SK-N-SH treated with all-trans-retinoic acid at 6 μM for 48 hours (cell line): ENCODE results near the gene NFKBIZ.
A peak's percentile ranks its signal among the peaks of the same experiment; 100 is the strongest.

ENCODE experiments used
- ATAC-seq: fragments of 200-7000 bp; cut with Tn5 transposase; 3 replicates; pipeline ENCODE4 v1.9.1; 2020; ENCODE audit warnings: mild to moderate bottlenecking, moderate library complexity
- ARNTL ChIP-seq: fragments of 450-650 bp; formaldehyde crosslinking; IDR thresholded peaks from 2 replicates; pipeline ENCODE4 v1.5.0; 2020; ENCODE audit warnings: low read depth, mild to moderate bottlenecking, moderate library complexity, borderline replicate concordance
- CSDC2 ChIP-seq: fragments of 250-450 bp; sonication (Bioruptor Pico); IDR thresholded peaks from 2 replicates; pipeline ENCODE4 v1.5.0; 2020; ENCODE audit warnings: mild to moderate bottlenecking, moderate library complexity
- ESRRG ChIP-seq: fragments of 250-450 bp; sonication (Bioruptor Pico); IDR thresholded peaks from 2 replicates; pipeline ENCODE4 v1.6.1; 2021; ENCODE audit warnings: mild to moderate bottlenecking
- ISL1 ChIP-seq: fragments of 250-450 bp; sonication (Bioruptor Pico); IDR thresholded peaks from 2 replicates; pipeline ENCODE4 v2.1.2; 2022; ENCODE audit warnings: mild to moderate bottlenecking, moderate library complexity
- OSR1 ChIP-seq: fragments of 250-450 bp; sonication (Bioruptor Pico); IDR thresholded peaks from 2 replicates; pipeline ENCODE4 v1.8.0; 2022; ENCODE audit warnings: moderate library complexity, mild to moderate bottlenecking, inconsistent platforms
- PATZ1 ChIP-seq: fragments of 250-450 bp; sonication (Bioruptor Pico); IDR thresholded peaks from 2 replicates; pipeline ENCODE4 v1.8.0; 2020; ENCODE audit warnings: mild to moderate bottlenecking, moderate library complexity, borderline replicate concordance
- POU6F1 ChIP-seq: fragments of 250-450 bp; sonication (Bioruptor Pico); IDR thresholded peaks from 2 replicates; pipeline ENCODE4 v1.8.0; 2021; ENCODE audit warnings: low read depth, mild to moderate bottlenecking, moderate library complexity, borderline replicate concordance
- PPARA ChIP-seq: fragments of 250-450 bp; sonication (Bioruptor Pico); IDR thresholded peaks from 2 replicates; pipeline ENCODE4 v1.5.0; 2020; ENCODE audit warnings: mild to moderate bottlenecking, borderline replicate concordance
- RARB ChIP-seq: fragments of 250-450 bp; sonication (Bioruptor Pico); IDR thresholded peaks from 2 replicates; pipeline ENCODE4 v1.8.0; 2021; ENCODE audit warnings: mild to moderate bottlenecking, moderate library complexity
- SNAI2 ChIP-seq: fragments of 250-450 bp; sonication (Bioruptor Pico); IDR thresholded peaks from 2 replicates; pipeline ENCODE4 v1.5.0; 2020; ENCODE audit warnings: mild to moderate bottlenecking, moderate library complexity
- TCF4 ChIP-seq: fragments of 250-450 bp; sonication (Bioruptor Pico); IDR thresholded peaks from 2 replicates; pipeline ENCODE4 v1.8.0; 2021; ENCODE audit warnings: mild to moderate bottlenecking, moderate library complexity, borderline replicate concordance
- TOX ChIP-seq: fragments of 250-450 bp; sonication (Bioruptor Pico); IDR thresholded peaks from 2 replicates; pipeline ENCODE4 v1.8.0; 2021; ENCODE audit warnings: mild to moderate bottlenecking, moderate library complexity, borderline replicate concordance
- TSHZ2 ChIP-seq: fragments of 250-450 bp; sonication (Bioruptor Pico); IDR thresholded peaks from 2 replicates; pipeline ENCODE4 v1.5.0; 2020; ENCODE audit warnings: mild to moderate bottlenecking, moderate library complexity
- ZC3H10 ChIP-seq: fragments of 250-450 bp; sonication (Bioruptor Pico); IDR thresholded peaks from 2 replicates; pipeline ENCODE4 v1.5.1; 2021; ENCODE audit warnings: mild to moderate bottlenecking, moderate library complexity
- ZFP30 ChIP-seq: fragments of 450-650 bp; formaldehyde crosslinking; IDR thresholded peaks from 2 replicates; pipeline ENCODE4 v1.5.0; 2022; ENCODE audit warnings: mild to moderate bottlenecking, moderate library complexity
- ZNF8 ChIP-seq: fragments of 450-650 bp; formaldehyde crosslinking; IDR thresholded peaks from 2 replicates; pipeline ENCODE4 v1.5.0; 2020; ENCODE audit warnings: mild to moderate bottlenecking, moderate library complexity
- TF ChIP-seq, protein P1 (sequence below): fragments of 250-450 bp; sonication (Bioruptor Pico); IDR thresholded peaks from 2 replicates; pipeline ENCODE4 v1.5.1; 2021; ENCODE audit warnings: mild to moderate bottlenecking, moderate library complexity
- TF ChIP-seq, protein P2 (sequence below): fragments of 250-450 bp; sonication (Bioruptor Pico); IDR thresholded peaks from 2 replicates; pipeline ENCODE4 v1.5.1; 2020; ENCODE audit warnings: low read depth, mild to moderate bottlenecking, moderate library complexity

Gene NFKBIZ

GRCh38 chr3:101865751-101866509, 16.6 kb downstream of the NFKBIZ start:
- peak; percentile 10 for ATAC-seq
- TF ChIP-seq CSDC2 (CRISPR knock-in tag): no peak
- no peak for TF ChIP-seq ARNTL (CRISPR knock-in tag)
- TF ChIP-seq ESRRG: no peak
- TF ChIP-seq PATZ1 (CRISPR knock-in tag): peak; percentile 67; the same call in 1 of the 2 replicates
- TF ChIP-seq OSR1: no peak
- TF ChIP-seq, protein P1, sequence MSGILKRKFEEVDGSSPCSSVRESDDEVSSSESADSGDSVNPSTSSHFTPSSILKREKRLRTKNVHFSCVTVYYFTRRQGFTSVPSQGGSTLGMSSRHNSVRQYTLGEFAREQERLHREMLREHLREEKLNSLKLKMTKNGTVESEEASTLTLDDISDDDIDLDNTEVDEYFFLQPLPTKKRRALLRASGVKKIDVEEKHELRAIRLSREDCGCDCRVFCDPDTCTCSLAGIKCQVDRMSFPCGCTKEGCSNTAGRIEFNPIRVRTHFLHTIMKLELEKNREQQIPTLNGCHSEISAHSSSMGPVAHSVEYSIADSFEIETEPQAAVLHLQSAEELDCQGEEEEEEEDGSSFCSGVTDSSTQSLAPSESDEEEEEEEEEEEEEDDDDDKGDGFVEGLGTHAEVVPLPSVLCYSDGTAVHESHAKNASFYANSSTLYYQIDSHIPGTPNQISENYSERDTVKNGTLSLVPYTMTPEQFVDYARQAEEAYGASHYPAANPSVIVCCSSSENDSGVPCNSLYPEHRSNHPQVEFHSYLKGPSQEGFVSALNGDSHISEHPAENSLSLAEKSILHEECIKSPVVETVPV: no peak
- TF ChIP-seq ZFP30 (CRISPR knock-in tag): no peak
- no peak for TF ChIP-seq POU6F1 (CRISPR knock-in tag)
- TF ChIP-seq, protein P2, sequence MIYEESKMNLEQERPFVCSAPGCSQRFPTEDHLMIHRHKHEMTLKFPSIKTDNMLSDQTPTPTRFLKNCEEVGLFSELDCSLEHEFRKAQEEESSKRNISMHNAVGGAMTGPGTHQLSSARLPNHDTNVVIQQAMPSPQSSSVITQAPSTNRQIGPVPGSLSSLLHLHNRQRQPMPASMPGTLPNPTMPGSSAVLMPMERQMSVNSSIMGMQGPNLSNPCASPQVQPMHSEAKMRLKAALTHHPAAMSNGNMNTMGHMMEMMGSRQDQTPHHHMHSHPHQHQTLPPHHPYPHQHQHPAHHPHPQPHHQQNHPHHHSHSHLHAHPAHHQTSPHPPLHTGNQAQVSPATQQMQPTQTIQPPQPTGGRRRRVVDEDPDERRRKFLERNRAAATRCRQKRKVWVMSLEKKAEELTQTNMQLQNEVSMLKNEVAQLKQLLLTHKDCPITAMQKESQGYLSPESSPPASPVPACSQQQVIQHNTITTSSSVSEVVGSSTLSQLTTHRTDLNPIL: 0 out of 2 replicates have a peak, but pooled peaks have one; percentile 56
- 0 out of 2 replicates have a peak, but pooled peaks have one; percentile 33 for TF ChIP-seq ZNF8 (CRISPR knock-in tag)
- TF ChIP-seq SNAI2 (CRISPR knock-in tag): no peak
- TF ChIP-seq ZC3H10 (CRISPR knock-in tag): no peak
- TF ChIP-seq TCF4 (CRISPR knock-in tag): peak; percentile 85
- peak; percentile 59; the same call in 1 of the 2 replicates for TF ChIP-seq TSHZ2 (CRISPR knock-in tag)
- TF ChIP-seq PPARA (CRISPR knock-in tag): no peak
- TF ChIP-seq TOX: no peak
- peak; percentile 93 for TF ChIP-seq ISL1 (CRISPR knock-in tag)
- TF ChIP-seq RARB (CRISPR knock-in tag): no peak

DNA sequence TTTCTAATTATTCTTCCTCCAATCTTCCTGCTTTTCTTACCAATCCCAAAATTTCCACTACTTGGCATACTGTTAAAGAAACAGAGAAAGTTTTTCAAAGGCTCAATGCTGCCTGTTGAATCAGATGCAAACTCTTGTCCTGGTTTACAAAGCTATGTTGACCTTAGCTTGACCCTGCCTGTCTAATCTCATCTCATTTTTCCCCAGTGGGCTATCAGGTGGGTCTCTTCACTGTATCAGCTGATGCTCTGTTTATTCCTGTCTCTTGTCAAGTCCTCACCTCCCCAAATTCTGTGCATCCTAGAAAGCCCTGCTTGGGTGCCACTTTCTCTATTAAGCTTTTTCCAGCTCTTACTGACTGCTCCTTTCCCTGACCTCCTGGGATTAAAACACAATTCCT, 18.2 kb downstream of the NFKBIZ start:
- TF ChIP-seq, protein P2: no peak
- peak; percentile 23; the same call in 1 of the 2 replicates for TF ChIP-seq CSDC2 (CRISPR knock-in tag)
- TF ChIP-seq, protein P1: no peak
- TF ChIP-seq, all 23 proteins: peak for 1
- no peak; the same call in 2 of the 3 replicates for ATAC-seq
